Measurements from ENCODE around the gene HNRNPR. TPM values are rescaled to one million over a fixed set of nuclear protein-coding genes. Genes with fewer than 3 reads are reported as not detected.
"Not testable (repeated sequence)": the region's sequence is repeated elsewhere in the genome, so short reads cannot be mapped to it uniquely, and the experiment has no call there.

Gene HNRNPR
- polyA plus RNA-seq, 1 experiment = 79.3 TPM

GRCh38 chr1:23273450-23274133 is 70.5 kb downstream of the HNRNPR start:
- Histone ChIP-seq H3K27me3 (ENCODE audit: control insufficient read depth, insufficient read depth, low read length) (no peaks in the 10 kb centered on the region), H3K36me3 (ENCODE audit: control insufficient read depth, insufficient read depth, low read length) (no peaks in the 10 kb centered on the region), H3K4me3 (ENCODE audit: low read depth, low read length) (no peak overlapping the region)
- CTCF ChIA-PET = interaction anchor here (0.6 to 1.3 kb wide), 5 partner anchors 26 to 178 kb away, joined by 3 to 4 read pairs (median 3); no protein-coding TSS in a partner anchor
- DNase-seq (ENCODE audit: low read depth) = peak; percentile 34
- POLR2A ChIA-PET = no interaction called here
- TF ChIP-seq CTCF (IDR thresholded peaks at IDR 0.05; ENCODE audit: insufficient read depth, low read depth, low read length) = no peak

GRCh38 chr1:23263380-23263887 is 80.7 kb downstream of the HNRNPR start:
- no peaks in the 10 kb centered on the region for H3K36me3 ChIP-seq (ENCODE audit: control insufficient read depth, insufficient read depth, low read length)
- no peak for TF ChIP-seq CTCF (IDR thresholded peaks at IDR 0.05; ENCODE audit: insufficient read depth, low read depth, low read length)
- no peaks in the 10 kb centered on the region for H3K27me3 ChIP-seq (ENCODE audit: control insufficient read depth, insufficient read depth, low read length)
- ChIA-PET CTCF (interaction anchor here (0.8 to 0.9 kb wide), 2 partner anchors 8 to 13 kb away, joined by 3 read pairs; no protein-coding TSS in a partner anchor), POLR2A (no interaction called here)
- no peak overlapping the region for H3K4me3 ChIP-seq (ENCODE audit: low read depth, low read length)
- no peak for DNase-seq (ENCODE audit: low read depth)

GRCh38 chr1:23258082-23258481 is 86.0 kb downstream of the HNRNPR start:
- CTCF ChIA-PET = interaction anchor here (0.6 kb wide), 1 partner anchor 15 kb away, joined by 3 read pairs; no protein-coding TSS in a partner anchor
- H3K4me3 ChIP-seq (ENCODE audit: low read depth, low read length); H3K27me3 ChIP-seq (ENCODE audit: control insufficient read depth, insufficient read depth, low read length); H3K36me3 ChIP-seq (ENCODE audit: control insufficient read depth, insufficient read depth, low read length); DNase-seq (ENCODE audit: low read depth); POLR2A ChIA-PET: not testable (repeated sequence)

- CTCF ChIA-PET; H3K36me3 ChIP-seq (ENCODE audit: control insufficient read depth, insufficient read depth, low read length); DNase-seq (ENCODE audit: low read depth); POLR2A ChIA-PET; H3K4me3 ChIP-seq (ENCODE audit: low read depth, low read length); H3K27me3 ChIP-seq (ENCODE audit: control insufficient read depth, insufficient read depth, low read length): not testable (repeated sequence)
Observed at GRCh38 chr1:23257371-23257770, 86.7 kb downstream of the HNRNPR start.

Other genes starting within 250 kb of the HNRNPR start
- 22.0 and 24.5 TPM in 2 replicates for gene LUZP1, start 175.4 kb downstream of the HNRNPR start, polyA plus RNA-seq (2011; rRNA removed)
- gene HTR1D, start 126.8 kb downstream of the HNRNPR start, polyA plus RNA-seq (2011; rRNA removed) = 0.06 and 0.07 TPM in 2 replicates
- gene ZNF436, start 25.6 kb upstream of the HNRNPR start, polyA plus RNA-seq (2011; rRNA removed) = 8.1 and 12.6 TPM in 2 replicates
- gene TCEA3, start 80.5 kb upstream of the HNRNPR start, polyA plus RNA-seq (2011; rRNA removed) = 17.8 and 21.0 TPM in 2 replicates
- gene ASAP3, start 139.9 kb upstream of the HNRNPR start, polyA plus RNA-seq (2011; rRNA removed) = 22.6 and 33.9 TPM in 2 replicates
- gene E2F2, start 186.9 kb upstream of the HNRNPR start, polyA plus RNA-seq (2011; rRNA removed) = 0.11 TPM in 2 replicates
- gene ID3, start 215.2 kb upstream of the HNRNPR start, polyA plus RNA-seq (2011; rRNA removed) = 230 and 379 TPM in 2 replicates

Measured in BJ (cell line).